Fibroblast of skin of back (primary cell): ENCODE results near the gene ABCB9.

ENCODE experiments used
- DNase-seq: peaks from one replicate; pipeline ENCODE4 v3.0.0-alpha.2; 2013

The ABCB9 gene

GRCh38 chr12:122981587-122982476 is 15.6 kb upstream of the ABCB9 start:
- no peak for DNase-seq

- DNase-seq = no peak
Observed at GRCh38 chr12:122981036-122981471, 14.8 kb upstream of the ABCB9 start.

GRCh38 chr12:122980183-122981035 is 14.1 kb upstream of the ABCB9 start, which contains the start of gene ARL6IP4:
ARL6IP4 (plus strand) TSS chr12:122980681; CDS start chr12:122981140, 459 bp downstream.
- peak; percentile 75 for DNase-seq

- DNase-seq = no peak
Observed at GRCh38 chr12:122979908-122980182, 13.6 kb upstream of the ABCB9 start.

- DNase-seq = no peak
Observed at GRCh38 chr12:122979001-122979907, 13.0 kb upstream of the ABCB9 start.

GRCh38 chr12:122978507-122978955 is 12.3 kb upstream of the ABCB9 start:
- DNase-seq = no peak

- no peak for DNase-seq
Observed at GRCh38 chr12:122977655-122978392, 11.6 kb upstream of the ABCB9 start.

GRCh38 chr12:122977153-122977552 is 10.9 kb upstream of the ABCB9 start:
- no peak for DNase-seq

- no peak for DNase-seq
Observed at GRCh38 chr12:122976648-122976975, 10.3 kb upstream of the ABCB9 start.

GRCh38 chr12:122975790-122976647 is 9.8 kb upstream of the ABCB9 start:
- DNase-seq = no peak

GRCh38 chr12:122974892-122975789 is 8.9 kb upstream of the ABCB9 start, which contains the start of gene OGFOD2:
OGFOD2 (plus strand) TSS chr12:122975244; CDS start chr12:122975252, 8 bp downstream.
- peak; percentile 91 for DNase-seq

GRCh38 chr12:122974274-122974891 is 8.1 kb upstream of the ABCB9 start:
- DNase-seq = peak; percentile 99

- no peak for DNase-seq
Observed at GRCh38 chr12:122969676-122970075, 3.4 kb upstream of the ABCB9 start.

- no peak for DNase-seq
Observed at GRCh38 chr12:122968104-122968503, 1.8 kb upstream of the ABCB9 start.

GRCh38 chr12:122966743-122967550 is 684 bp upstream of the ABCB9 start:
- no peak for DNase-seq

- no peak for DNase-seq
Observed at GRCh38 chr12:122965321-122965751, 927 bp downstream of the ABCB9 start.

GRCh38 chr12:122964439-122965257 is 1.6 kb downstream of the ABCB9 start:
- no peak for DNase-seq
